Measurements from ENCODE around the gene TAF8. TPM values are rescaled to one million over a fixed set of nuclear protein-coding genes. Genes with fewer than 3 reads are reported as not detected.

Gene TAF8
- polyA plus RNA-seq, 3 donors, result 18.0 to 24.0 (median 22.0) TPM

- no peak for DNase-seq (ENCODE audit: low read depth in 3 of 3, low spot score in 2 of 3)
These were observed 70.9 kb downstream of the TAF8 start for GRCh38 chr6:42120895-42121865.

GRCh38 chr6:42123379-42124103 is 73.2 kb downstream of the TAF8 start:
- no peak for DNase-seq (ENCODE audit: low read depth in 3 of 3, low spot score in 2 of 3)

- DNase-seq (ENCODE audit: low read depth in 3 of 3, low spot score in 2 of 3), result no peak
These were observed 74.0 kb downstream of the TAF8 start for GRCh38 chr6:42124223-42124836.

- no peak for DNase-seq (ENCODE audit: low read depth in 3 of 3, low spot score in 2 of 3)
These were observed 74.9 kb downstream of the TAF8 start for GRCh38 chr6:42125231-42125630.

- DNase-seq (ENCODE audit: low read depth in 3 of 3, low spot score in 2 of 3), result no peak
These were observed 75.3 kb downstream of the TAF8 start for GRCh38 chr6:42125663-42126062.

GRCh38 chr6:42128460-42129359 is 78.4 kb downstream of the TAF8 start:
- DNase-seq (ENCODE audit: low read depth in 3 of 3, low spot score in 2 of 3), result no peak

- DNase-seq (ENCODE audit: low read depth in 3 of 3, low spot score in 2 of 3), result no peak
These were observed 79.0 kb downstream of the TAF8 start for GRCh38 chr6:42129360-42129676.

GRCh38 chr6:42131531-42131930 is 81.2 kb downstream of the TAF8 start:
- no peak for DNase-seq (ENCODE audit: low read depth in 3 of 3, low spot score in 2 of 3)

GRCh38 chr6:42133926-42134325 is 83.6 kb downstream of the TAF8 start:
- DNase-seq (ENCODE audit: low read depth in 3 of 3, low spot score in 2 of 3), result no peak

GRCh38 chr6:42135161-42135560 is 84.8 kb downstream of the TAF8 start:
- no peak for DNase-seq (ENCODE audit: low read depth in 3 of 3, low spot score in 2 of 3)

- DNase-seq (ENCODE audit: low read depth in 3 of 3, low spot score in 2 of 3), result no peak
These were observed 85.4 kb downstream of the TAF8 start for GRCh38 chr6:42135722-42136121.

GRCh38 chr6:42136508-42137193 is 86.3 kb downstream of the TAF8 start:
- DNase-seq (ENCODE audit: low read depth in 3 of 3, low spot score in 2 of 3), result no peak

Other genes with a start within 250 kb of the TAF8 start
- 10 to 100 TPM; 10.9 to 12.9 (median 11.4) TPM for gene USP49, start 155.1 kb upstream of the TAF8 start, polyA plus RNA-seq (ENCODE audit: insufficient read length in 3 of 3)
- 10 to 100 TPM; 42.7 to 45.5 (median 44.2) TPM for gene MED20, start 129.4 kb upstream of the TAF8 start, polyA plus RNA-seq (ENCODE audit: insufficient read length in 3 of 3)
- gene BYSL, start 129.0 kb upstream of the TAF8 start, polyA plus RNA-seq (ENCODE audit: insufficient read length in 3 of 3), result 10 to 100 TPM; 24.5 to 32.2 (median 31.9) TPM
- 10 to 100 TPM; 21.2 to 27.1 (median 22.9) TPM for gene CCND3, start 108.7 kb upstream of the TAF8 start, polyA plus RNA-seq (ENCODE audit: insufficient read length in 3 of 3)
- gene C6orf132, start 92.1 kb downstream of the TAF8 start, polyA plus RNA-seq (ENCODE audit: insufficient read length in 3 of 3), result 1 to 10 TPM; 3.6 to 5.3 (median 4.1) TPM
- under 1 TPM; 0.07 to 0.24 (median 0.15) TPM for gene GUCA1A, start 122.8 kb downstream of the TAF8 start, polyA plus RNA-seq (ENCODE audit: insufficient read length in 3 of 3)
- under 1 TPM; 0.43 to 0.85 (median 0.65) TPM for gene GUCA1B, start 144.4 kb downstream of the TAF8 start, polyA plus RNA-seq (ENCODE audit: insufficient read length in 3 of 3)
- gene MRPS10, start 167.3 kb downstream of the TAF8 start, polyA plus RNA-seq (ENCODE audit: insufficient read length in 3 of 3), result 10 to 100 TPM; 29.8 to 33.2 (median 32.1) TPM

Data from right renal cortex interstitium (tissue), 3 donors.